ENCODE results near the gene MMS19.
"Not testable (repeated sequence)": the region's sequence is repeated elsewhere in the genome, so short reads cannot be mapped to it uniquely, and the experiment has no call there.

The MMS19 gene

GRCh38 chr10:97529685-97530465 lies 31.7 kb upstream of the MMS19 start:
- DNase-seq: no peak
- no peak overlapping the region for H3K27ac ChIP-seq
- TF ChIP-seq CTCF (IDR thresholded peaks at IDR 0.05; ENCODE audit: low read depth, low read length): no peak
- no peak overlapping the region for H3K4me3 ChIP-seq (ENCODE audit: low read depth, low read length)
- no peaks in the 10 kb centered on the region for H3K36me3 ChIP-seq
- no peaks in the 10 kb centered on the region for H3K27me3 ChIP-seq (ENCODE audit: insufficient read depth, low read depth, severe bottlenecking)
- H3K9me3 ChIP-seq (ENCODE audit: severe bottlenecking): no peaks in the 10 kb centered on the region

- not testable (repeated sequence) for H3K9me3 ChIP-seq (ENCODE audit: severe bottlenecking); H3K27ac ChIP-seq; H3K4me3 ChIP-seq (ENCODE audit: low read depth, low read length); H3K27me3 ChIP-seq (ENCODE audit: insufficient read depth, low read depth, severe bottlenecking); DNase-seq; H3K36me3 ChIP-seq
Observed at GRCh38 chr10:97528876-97529275, 30.7 kb upstream of the MMS19 start.

- no peak for DNase-seq
- TF ChIP-seq CTCF (IDR thresholded peaks at IDR 0.05; ENCODE audit: low read depth, low read length): no peak
- H3K36me3 ChIP-seq: no peaks in the 10 kb centered on the region
- no peak overlapping the region for H3K27ac ChIP-seq
- H3K4me3 ChIP-seq (ENCODE audit: low read depth, low read length): no peak overlapping the region
- H3K27me3 ChIP-seq (ENCODE audit: insufficient read depth, low read depth, severe bottlenecking): no peaks in the 10 kb centered on the region
- no peaks in the 10 kb centered on the region for H3K9me3 ChIP-seq (ENCODE audit: severe bottlenecking)
Observed at GRCh38 chr10:97525683-97526110, 27.5 kb upstream of the MMS19 start.

- Histone ChIP-seq H3K4me3 (ENCODE audit: low read depth, low read length) (no peak overlapping the region), H3K36me3 (no peaks in the 10 kb centered on the region), H3K9me3 (ENCODE audit: severe bottlenecking) (no peaks in the 10 kb centered on the region), H3K27ac (no peak overlapping the region), H3K27me3 (ENCODE audit: insufficient read depth, low read depth, severe bottlenecking) (no peaks in the 10 kb centered on the region)
- no peak for TF ChIP-seq CTCF (IDR thresholded peaks at IDR 0.05; ENCODE audit: low read depth, low read length)
- DNase-seq: no peak
Observed at GRCh38 chr10:97525086-97525485, 26.9 kb upstream of the MMS19 start.

- no peak overlapping the region for H3K27ac ChIP-seq
- no peaks in the 10 kb centered on the region for H3K36me3 ChIP-seq
- no peaks in the 10 kb centered on the region for H3K9me3 ChIP-seq (ENCODE audit: severe bottlenecking)
- TF ChIP-seq CTCF (IDR thresholded peaks at IDR 0.05; ENCODE audit: low read depth, low read length): no peak
- no peaks in the 10 kb centered on the region for H3K27me3 ChIP-seq (ENCODE audit: insufficient read depth, low read depth, severe bottlenecking)
- no peak for DNase-seq
- no peak overlapping the region for H3K4me3 ChIP-seq (ENCODE audit: low read depth, low read length)
Observed at GRCh38 chr10:97522937-97523336, 24.7 kb upstream of the MMS19 start.

GRCh38 chr10:97522071-97522470 lies 23.8 kb upstream of the MMS19 start:
- DNase-seq: no peak
- no peaks in the 10 kb centered on the region for H3K27me3 ChIP-seq (ENCODE audit: insufficient read depth, low read depth, severe bottlenecking)
- no peak overlapping the region for H3K4me3 ChIP-seq (ENCODE audit: low read depth, low read length)
- H3K27ac ChIP-seq: no peak overlapping the region
- no peak for TF ChIP-seq CTCF (IDR thresholded peaks at IDR 0.05; ENCODE audit: low read depth, low read length)
- no peaks in the 10 kb centered on the region for H3K9me3 ChIP-seq (ENCODE audit: severe bottlenecking)
- H3K36me3 ChIP-seq: no peaks in the 10 kb centered on the region
